CD4-positive, alpha-beta T cell (primary cell): ENCODE results near the gene SCAPER. TPM values are rescaled to one million over a fixed set of nuclear protein-coding genes. Genes with fewer than 3 reads are reported as not detected.
A peak's percentile ranks its signal among the peaks of the same experiment; 100 is the strongest.

Experiments
- ATAC-seq: fragments of 200-7000 bp; cut with Tn5 transposase; one replicate; pipeline ENCODE4 v1.10.0; 2022; ENCODE audit warnings: mild to moderate bottlenecking; ENCODE audit not compliant: poor library complexity
- CTCF ChIA-PET: fragments of 350-600 bp; sonication (Branson Sonifier 250); formaldehyde crosslinking; loops from one replicate; lab custom pipeline; 2021; ENCODE audit warnings: antibody characterized with exemption, inconsistent platforms; lab: Charles Lee
- POLR2A ChIA-PET: fragments of 350-600 bp; sonication (Branson Sonifier 250); formaldehyde crosslinking; loops from one replicate; lab custom pipeline; 2021; ENCODE audit warnings: antibody characterized with exemption, inconsistent platforms; lab: Charles Lee
- DNase-seq, 14 experiments: peaks; one replicate each; pipeline ENCODE4 v3.0.0-alpha.2; 2013 to 2020; ENCODE audit warnings: mixed read lengths in 2 of 14
- H3K27ac ChIP-seq, 2 donors: one replicate each; pipeline versions ENCODE4 v1.5.1 to v1.7.0; 2013; ENCODE audit warnings: low read length in 2 of 2, low read depth in 1 of 2, mild to moderate bottlenecking in 1 of 2
- H3K27me3 ChIP-seq, 2 experiments: 1 replicate in 1 of 2; 2 replicates in 1 of 2; pipeline versions ENCODE4 v1.6.1 to v1.7.0; 2013; ENCODE audit warnings: low read length in 2 of 2, control low read depth in 1 of 2, mild to moderate bottlenecking in 1 of 2, moderate library complexity in 1 of 2; ENCODE audit not compliant: insufficient read depth in 2 of 2, control insufficient read depth in 1 of 2
- H3K36me3 ChIP-seq: one replicate; pipeline ENCODE4 v1.6.1; 2013; ENCODE audit warnings: low read length, control low read depth; ENCODE audit not compliant: insufficient read depth
- H3K4me1 ChIP-seq: one replicate; pipeline ENCODE4 v1.6.1; 2013; ENCODE audit warnings: low read length, control low read depth; ENCODE audit not compliant: insufficient read depth
- H3K4me3 ChIP-seq: one replicate; pipeline ENCODE4 v1.5.1; 2013; ENCODE audit warnings: mild to moderate bottlenecking, low read length, moderate library complexity
- H3K9me3 ChIP-seq, 2 experiments: 1 replicate in 1 of 2; 2 replicates in 1 of 2; pipeline versions ENCODE4 v1.6.1 to v1.7.0; 2013; ENCODE audit warnings: low read length in 2 of 2, mild to moderate bottlenecking in 2 of 2, control low read depth in 1 of 2, moderate library complexity in 1 of 2; ENCODE audit not compliant: control insufficient read depth in 1 of 2, insufficient read depth in 1 of 2
- H3K27ac Mint-ChIP-seq: one replicate; pipeline ENCODE4 v1.8.0; 2020; ENCODE audit warnings: mixed read lengths
- H3K27me3 Mint-ChIP-seq: one replicate; pipeline ENCODE4 v1.8.0; 2021; ENCODE audit warnings: mixed read lengths
- H3K36me3 Mint-ChIP-seq: one replicate; pipeline ENCODE4 v1.8.0; 2021; ENCODE audit warnings: low read depth, mixed read lengths
- H3K4me1 Mint-ChIP-seq: one replicate; pipeline ENCODE4 v1.8.0; 2021; ENCODE audit warnings: low read depth, mixed read lengths
- H3K4me3 Mint-ChIP-seq: one replicate; pipeline ENCODE4 v1.8.0; 2020; ENCODE audit warnings: mild to moderate bottlenecking, mixed read lengths
- H3K9me3 Mint-ChIP-seq: one replicate; pipeline ENCODE4 v1.8.0; 2020; ENCODE audit warnings: mixed read lengths
- intact Hi-C, 2 experiments: fragments of 100-400 bp; cut with DNase I in 1 of 2; cut with micrococcal nuclease in 1 of 2; formaldehyde crosslinking; loops; one replicate each; pipeline versions ENCODE4 v1.15.1 to v1.9.0; 2023 to 2025; cut with DNase I, micrococcal nuclease
- total RNA-seq, 174 experiments: library from RNA in 2 of 174; stranded (reverse) in 2 of 174; gene quantifications; one replicate each; pipeline ENCODE4 v1.2.3 and lab custom pipeline; 2021 to 2026
- TF ChIP-seq, protein P1 (sequence below): fragments of 200-600 bp; IDR thresholded peaks from one replicate; pipeline ENCODE4 v1.8.0; 2022; ENCODE audit warnings: antibody characterized with exemption, mild to moderate bottlenecking

SCAPER gene
- total RNA-seq, 2 experiments from 2014 or later, result 40.3 to 41.2 TPM

DNA sequence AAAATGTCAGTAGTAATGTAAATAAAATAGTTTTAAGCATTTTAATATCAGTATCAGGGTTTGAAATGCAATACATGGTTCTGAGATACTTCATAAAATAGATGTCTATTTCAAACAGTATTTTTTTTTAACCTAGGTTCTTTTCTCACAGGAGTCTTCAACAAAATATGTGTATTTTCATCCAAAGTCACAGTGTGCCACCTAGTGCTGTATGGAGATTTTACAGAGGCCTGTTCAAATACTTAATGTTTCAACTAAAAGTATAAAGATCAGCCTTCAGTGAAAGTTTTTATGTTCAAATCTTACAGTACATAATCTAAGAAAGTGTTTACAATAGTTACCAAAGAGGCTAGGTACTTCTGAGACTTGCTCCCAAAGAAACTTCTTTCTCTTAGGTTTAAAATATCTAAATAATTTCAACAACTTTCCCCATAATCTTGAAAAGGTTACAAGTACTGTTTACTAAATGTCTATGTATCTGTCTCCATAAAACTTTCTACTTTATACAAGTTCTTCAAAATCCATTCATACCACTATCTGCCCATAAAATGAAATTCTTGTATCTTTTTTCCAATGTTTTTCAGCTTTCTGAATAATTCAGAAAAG lies 38.3 kb downstream of the SCAPER start:
- ChIA-PET POLR2A (no interaction called here), CTCF (no interaction called here)
- Histone ChIP-seq H3K4me1 (no peaks in the 10 kb centered on the region), H3K36me3 (no peaks in the 10 kb centered on the region), H3K4me3 (no peak overlapping the region), H3K27ac (no peak overlapping the region), H3K9me3 (no peaks in the 10 kb centered on the region), H3K27me3 (no peaks in the 10 kb centered on the region)
- H3K27ac Mint-ChIP-seq, result no peak overlapping the region
- TF ChIP-seq, protein P1, sequence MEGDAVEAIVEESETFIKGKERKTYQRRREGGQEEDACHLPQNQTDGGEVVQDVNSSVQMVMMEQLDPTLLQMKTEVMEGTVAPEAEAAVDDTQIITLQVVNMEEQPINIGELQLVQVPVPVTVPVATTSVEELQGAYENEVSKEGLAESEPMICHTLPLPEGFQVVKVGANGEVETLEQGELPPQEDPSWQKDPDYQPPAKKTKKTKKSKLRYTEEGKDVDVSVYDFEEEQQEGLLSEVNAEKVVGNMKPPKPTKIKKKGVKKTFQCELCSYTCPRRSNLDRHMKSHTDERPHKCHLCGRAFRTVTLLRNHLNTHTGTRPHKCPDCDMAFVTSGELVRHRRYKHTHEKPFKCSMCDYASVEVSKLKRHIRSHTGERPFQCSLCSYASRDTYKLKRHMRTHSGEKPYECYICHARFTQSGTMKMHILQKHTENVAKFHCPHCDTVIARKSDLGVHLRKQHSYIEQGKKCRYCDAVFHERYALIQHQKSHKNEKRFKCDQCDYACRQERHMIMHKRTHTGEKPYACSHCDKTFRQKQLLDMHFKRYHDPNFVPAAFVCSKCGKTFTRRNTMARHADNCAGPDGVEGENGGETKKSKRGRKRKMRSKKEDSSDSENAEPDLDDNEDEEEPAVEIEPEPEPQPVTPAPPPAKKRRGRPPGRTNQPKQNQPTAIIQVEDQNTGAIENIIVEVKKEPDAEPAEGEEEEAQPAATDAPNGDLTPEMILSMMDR, result peak; percentile 37
- H3K9me3 Mint-ChIP-seq, result no peaks in the 10 kb centered on the region
- peaks cover 5% of the 10 kb centered on the region for H3K36me3 Mint-ChIP-seq
- intact Hi-C loops, result loop anchor here in 1 of 2 experiments (2.0 to 5.0 kb wide), 2 partner anchors 630 to 676 kb away; no protein-coding TSS in a partner anchor
- ATAC-seq, result no peak
- H3K4me1 Mint-ChIP-seq, result peaks cover 41% of the 10 kb centered on the region
- peak in 4 of 14 experiments; percentile 4 to 23 (median 18) for DNase-seq
- H3K4me3 Mint-ChIP-seq, result no peak overlapping the region
- H3K27me3 Mint-ChIP-seq, result no peaks in the 10 kb centered on the region

DNA sequence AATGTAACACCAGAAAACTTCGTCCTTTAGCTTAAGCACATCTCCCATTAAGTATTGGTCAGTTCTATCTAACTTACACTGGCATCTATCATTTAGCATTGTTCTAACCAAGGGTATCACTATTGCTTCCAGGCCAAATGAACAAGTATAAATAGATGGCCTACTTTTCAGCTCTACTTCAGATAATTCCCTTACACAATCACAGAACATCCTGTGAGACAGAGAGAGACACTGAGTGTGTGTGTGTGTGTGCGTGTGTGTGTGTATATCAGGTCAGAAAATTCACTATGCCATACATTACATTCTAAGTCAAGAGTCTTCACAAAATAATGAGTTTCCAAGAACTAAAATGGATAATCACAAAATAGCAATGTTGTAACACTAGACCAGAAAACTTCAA lies 39.1 kb downstream of the SCAPER start:
- DNase-seq (no peak), ATAC-seq (no peak)
- Histone ChIP-seq H3K27ac (no peak overlapping the region), H3K27me3 (no peaks in the 10 kb centered on the region), H3K36me3 (no peaks in the 10 kb centered on the region), H3K4me3 (no peak overlapping the region), H3K9me3 (no peaks in the 10 kb centered on the region), H3K4me1 (no peaks in the 10 kb centered on the region)
- intact Hi-C loops, result loop anchor here in 1 of 2 experiments (2.0 to 5.0 kb wide), 2 partner anchors 629 to 675 kb away; no protein-coding TSS in a partner anchor
- TF ChIP-seq, protein P1, result no peak
- Mint-ChIP-seq H3K9me3 (no peaks in the 10 kb centered on the region), H3K4me3 (no peak overlapping the region), H3K27me3 (no peaks in the 10 kb centered on the region), H3K36me3 (peaks cover 10% of the 10 kb centered on the region), H3K27ac (no peak overlapping the region), H3K4me1 (peaks cover 47% of the 10 kb centered on the region)
- ChIA-PET POLR2A (no interaction called here), CTCF (no interaction called here)

DNA sequence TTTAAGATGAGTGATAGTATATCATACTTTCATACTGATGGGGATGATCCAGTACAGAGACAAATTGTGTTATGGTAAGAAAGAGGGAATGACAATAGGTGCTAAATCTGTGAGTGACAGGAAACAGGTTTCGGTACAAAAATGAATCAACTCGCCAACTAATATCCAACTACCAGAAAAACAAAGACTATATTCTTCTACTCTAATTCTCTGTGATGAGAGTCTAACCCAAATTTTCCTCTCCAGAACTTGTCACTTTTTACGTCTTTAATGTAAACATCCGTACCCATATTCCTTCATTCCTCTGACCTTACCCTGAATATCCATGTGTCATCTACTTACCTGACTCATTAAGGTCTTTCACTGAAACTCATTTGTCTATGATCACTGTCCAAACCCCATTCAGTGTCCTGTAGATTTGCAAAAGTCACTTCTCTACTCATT lies 39.6 kb downstream of the SCAPER start:
- intact Hi-C loops, result loop anchor here in 1 of 2 experiments (5.0 kb wide), 1 partner anchor 628 kb away; no protein-coding TSS in a partner anchor

More for the DNA sequence above, 39.6 kb downstream of the SCAPER start:
- no peak overlapping the region for H3K27ac Mint-ChIP-seq
- POLR2A ChIA-PET, result no interaction called here
- Histone ChIP-seq H3K27ac (no peak overlapping the region), H3K36me3 (no peaks in the 10 kb centered on the region), H3K27me3 (no peaks in the 10 kb centered on the region), H3K4me1 (no peaks in the 10 kb centered on the region), H3K9me3 (no peaks in the 10 kb centered on the region), H3K4me3 (no peak overlapping the region)
- no peaks in the 10 kb centered on the region for H3K27me3 Mint-ChIP-seq
- TF ChIP-seq, protein P1, result no peak
- peaks cover 49% of the 10 kb centered on the region for H3K4me1 Mint-ChIP-seq
- ATAC-seq (no peak), DNase-seq (no peak)
- H3K36me3 Mint-ChIP-seq, result peaks cover 11% of the 10 kb centered on the region
- no peaks in the 10 kb centered on the region for H3K9me3 Mint-ChIP-seq
- CTCF ChIA-PET, result no interaction called here
- no peak overlapping the region for H3K4me3 Mint-ChIP-seq
